Hematopoietic multipotent progenitor cell treated with erythropoietin and hydrocortisone succinate and interleukin-3 and kit ligand, for 4 days (in vitro differentiated cells): Measurements from ENCODE around the gene FOXD3.
A peak's percentile ranks its signal among the peaks of the same experiment; 100 is the strongest.

Experiments used
- DNase-seq: peaks from one replicate; pipeline ENCODE4 v3.0.0-alpha.2; 2015

The FOXD3 gene

GRCh38 chr1:63362578-63362977 lies 40.2 kb downstream of the FOXD3 start:
- DNase-seq, result peak; percentile 36

- DNase-seq, result no peak
Measured at GRCh38 chr1:63363014-63363413, 40.6 kb downstream of the FOXD3 start.

DNA sequence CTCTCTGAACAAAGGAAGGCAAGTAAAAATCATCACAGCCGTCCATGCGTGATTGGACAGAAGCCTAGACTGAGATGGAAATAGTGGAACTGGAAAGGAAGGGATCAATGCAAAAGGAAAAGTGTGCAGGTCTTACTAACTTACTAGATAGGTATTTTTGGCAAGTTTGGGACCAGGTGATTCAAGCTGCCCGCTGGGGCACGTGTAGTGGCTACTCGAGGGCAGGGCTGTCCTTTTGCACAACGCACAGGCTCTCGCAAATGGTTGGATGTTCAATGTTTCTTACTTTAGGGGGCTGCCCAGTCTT lies 44.5 kb downstream of the FOXD3 start:
- no peak for DNase-seq

GRCh38 chr1:63367215-63368103 lies 45.1 kb downstream of the FOXD3 start, which contains the start of gene ALG6:
ALG6 (plus strand) TSS chr1:63367627; CDS start chr1:63370978, 3,351 bp downstream.
- peak; percentile 96 for DNase-seq

DNA sequence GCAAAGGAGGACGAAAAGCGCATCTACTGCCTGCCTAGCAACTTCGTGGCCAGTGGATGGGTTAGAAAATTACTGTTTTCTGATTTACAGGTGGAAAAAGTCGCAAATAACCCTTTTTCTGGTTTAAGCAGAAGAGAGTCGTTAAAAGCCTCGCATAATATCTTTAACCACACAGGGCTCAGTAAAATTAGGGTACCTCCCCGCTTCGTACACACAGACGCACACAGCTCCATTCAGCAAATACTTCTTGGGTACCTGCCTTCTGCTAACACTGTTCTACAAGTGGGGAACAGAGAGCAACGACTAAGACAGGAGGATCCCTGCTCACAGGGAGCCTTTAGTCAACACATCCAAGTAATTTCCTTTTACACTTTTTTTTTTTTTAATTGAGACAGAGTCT lies 45.8 kb downstream of the FOXD3 start:
- DNase-seq, result no peak
